ENCODE data around the gene RAD51B. TPM values are rescaled to one million over a fixed set of nuclear protein-coding genes. Genes with fewer than 3 reads are reported as not detected.

RAD51B gene
- total and polyA plus RNA-seq, 4 donors = 2.5 to 95.0 (median 9.6) TPM

DNA sequence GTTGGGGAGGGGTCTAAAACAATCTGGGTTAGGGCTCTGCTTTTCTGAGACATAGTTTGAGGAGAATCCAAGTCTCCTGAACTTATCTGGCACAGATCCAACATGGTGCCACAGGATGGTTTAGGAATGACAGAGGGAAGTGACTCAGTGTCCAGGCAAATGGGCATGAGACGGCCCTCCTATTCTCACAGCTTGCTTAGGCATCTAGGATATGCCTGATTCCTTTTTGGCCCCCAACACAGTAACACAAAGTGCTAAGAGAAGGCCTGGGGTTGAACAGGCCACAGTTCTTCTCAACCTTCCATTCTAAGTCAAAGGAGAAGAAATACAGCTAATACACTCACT is 855.6 kb downstream of the RAD51B start:
- Histone ChIP-seq H3K27me3 (ENCODE audit: control insufficient read depth in 3 of 3, insufficient read depth in 3 of 3, low read length in 2 of 3) (no peaks in the 10 kb centered on the region), H3K36me3 (ENCODE audit: control insufficient read depth in 4 of 4, insufficient read depth in 4 of 4, low read length in 4 of 4) (no peaks in the 10 kb centered on the region), H3K27ac (ENCODE audit: low read depth in 1 of 2, low read length in 1 of 2) (no peak overlapping the region), H3K9me3 (ENCODE audit: control insufficient read depth in 4 of 4, insufficient read depth in 3 of 4, low read length in 3 of 4) (peaks cover 0 to 4% (median 0%) of the 10 kb centered on the region in 4 donors), H3K4me3 (no peak overlapping the region), H3K4me1 (ENCODE audit: control insufficient read depth in 5 of 5, insufficient read depth in 5 of 5, low read length in 5 of 5) (peaks cover 4 to 25% (median 12%) of the 10 kb centered on the region in 5 donors), H3K9ac (ENCODE audit: insufficient read depth in 1 of 2, low read length in 2 of 2) (no peak overlapping the region)
- DNase-seq (no peak), ATAC-seq (ENCODE audit: insufficient read depth, low FRiP score) (no peak)
- 67 to 87% methylated on average over 1 of the region's 1 CpG for WGBS, 2 donors
- TF ChIP-seq, protein P1, sequence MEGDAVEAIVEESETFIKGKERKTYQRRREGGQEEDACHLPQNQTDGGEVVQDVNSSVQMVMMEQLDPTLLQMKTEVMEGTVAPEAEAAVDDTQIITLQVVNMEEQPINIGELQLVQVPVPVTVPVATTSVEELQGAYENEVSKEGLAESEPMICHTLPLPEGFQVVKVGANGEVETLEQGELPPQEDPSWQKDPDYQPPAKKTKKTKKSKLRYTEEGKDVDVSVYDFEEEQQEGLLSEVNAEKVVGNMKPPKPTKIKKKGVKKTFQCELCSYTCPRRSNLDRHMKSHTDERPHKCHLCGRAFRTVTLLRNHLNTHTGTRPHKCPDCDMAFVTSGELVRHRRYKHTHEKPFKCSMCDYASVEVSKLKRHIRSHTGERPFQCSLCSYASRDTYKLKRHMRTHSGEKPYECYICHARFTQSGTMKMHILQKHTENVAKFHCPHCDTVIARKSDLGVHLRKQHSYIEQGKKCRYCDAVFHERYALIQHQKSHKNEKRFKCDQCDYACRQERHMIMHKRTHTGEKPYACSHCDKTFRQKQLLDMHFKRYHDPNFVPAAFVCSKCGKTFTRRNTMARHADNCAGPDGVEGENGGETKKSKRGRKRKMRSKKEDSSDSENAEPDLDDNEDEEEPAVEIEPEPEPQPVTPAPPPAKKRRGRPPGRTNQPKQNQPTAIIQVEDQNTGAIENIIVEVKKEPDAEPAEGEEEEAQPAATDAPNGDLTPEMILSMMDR (IDR thresholded peaks at IDR 0.05; ENCODE audit: control extremely low read depth, extremely low read depth) = no peak

DNA sequence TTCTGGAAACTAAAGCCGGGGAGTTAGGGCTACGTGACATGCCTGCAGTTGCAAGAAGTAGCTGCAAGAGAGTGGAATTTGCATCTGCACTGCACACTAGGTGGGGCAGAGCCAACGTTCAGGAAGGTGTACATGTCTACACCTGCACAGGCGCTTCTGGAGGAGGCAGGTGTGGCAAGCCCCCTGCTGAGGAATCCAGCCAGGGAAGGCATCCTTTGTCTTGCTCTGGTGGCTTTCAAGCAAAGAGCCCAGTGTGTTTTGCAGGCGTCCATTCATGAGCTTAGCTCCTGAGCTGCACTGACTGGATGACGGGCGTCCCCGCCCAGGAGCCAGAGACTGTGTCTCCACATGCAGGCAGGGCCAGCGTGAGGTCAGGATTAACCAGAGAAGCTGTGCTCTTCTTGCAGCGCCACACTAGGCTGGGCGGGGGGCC is 856.9 kb downstream of the RAD51B start:
- no peak overlapping the region for H3K27ac ChIP-seq (ENCODE audit: low read depth in 1 of 2, low read length in 1 of 2)
- 87 to 94% methylated on average over 11 of the region's 11 CpGs for WGBS, 2 donors
- no peak for ATAC-seq (ENCODE audit: insufficient read depth, low FRiP score)

DNA sequence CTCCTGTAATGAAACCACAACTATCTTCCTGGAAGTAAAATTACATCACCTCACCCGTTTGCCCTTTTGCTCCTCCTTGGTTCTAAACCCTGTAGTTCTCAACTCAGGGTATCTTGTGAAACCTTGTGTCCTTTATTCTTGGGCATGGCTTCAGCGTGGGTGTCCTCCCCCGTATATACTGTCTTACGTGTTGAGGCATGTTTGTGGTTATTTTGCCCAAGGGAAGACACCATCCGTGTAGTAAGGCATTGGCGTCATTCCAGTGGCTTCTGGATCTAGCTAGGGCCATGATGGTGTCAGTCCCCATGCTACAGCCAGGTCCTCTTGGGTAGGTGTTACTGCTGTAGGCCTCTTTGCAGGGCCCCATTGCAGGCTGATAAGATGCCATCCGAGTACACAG is 857.9 kb downstream of the RAD51B start:
- Histone ChIP-seq H3K27ac (ENCODE audit: low read depth in 1 of 2, low read length in 1 of 2) (no peak overlapping the region), H3K9ac (ENCODE audit: insufficient read depth in 1 of 2, low read length in 2 of 2) (no peak overlapping the region), H3K36me3 (ENCODE audit: control insufficient read depth in 4 of 4, insufficient read depth in 4 of 4, low read length in 4 of 4) (no peaks in the 10 kb centered on the region), H3K27me3 (ENCODE audit: control insufficient read depth in 3 of 3, insufficient read depth in 3 of 3, low read length in 2 of 3) (no peaks in the 10 kb centered on the region), H3K9me3 (ENCODE audit: control insufficient read depth in 4 of 4, insufficient read depth in 3 of 4, low read length in 3 of 4) (peaks cover 0 to 4% (median 0%) of the 10 kb centered on the region in 4 donors), H3K4me1 (ENCODE audit: control insufficient read depth in 5 of 5, insufficient read depth in 5 of 5, low read length in 5 of 5) (peaks cover 8 to 34% (median 24%) of the 10 kb centered on the region in 5 donors), H3K4me3 (no peak overlapping the region)
- 74 to 82% methylated on average over 7 of the region's 7 CpGs for WGBS, 2 donors
- ATAC-seq (ENCODE audit: insufficient read depth, low FRiP score) (no peak), DNase-seq (no peak)
- TF ChIP-seq, protein P1 (IDR thresholded peaks at IDR 0.05; ENCODE audit: control extremely low read depth, extremely low read depth) = no peak

More for the DNA sequence above, 856.9 kb downstream of the RAD51B start:
- H3K27me3 ChIP-seq (ENCODE audit: control insufficient read depth in 3 of 3, insufficient read depth in 3 of 3, low read length in 2 of 3) = no peaks in the 10 kb centered on the region
- no peak for DNase-seq
- peaks cover 6 to 25% (median 19%) of the 10 kb centered on the region in 5 donors for H3K4me1 ChIP-seq (ENCODE audit: control insufficient read depth in 5 of 5, insufficient read depth in 5 of 5, low read length in 5 of 5)
- peaks cover 0 to 4% (median 0%) of the 10 kb centered on the region in 4 donors for H3K9me3 ChIP-seq (ENCODE audit: control insufficient read depth in 4 of 4, insufficient read depth in 3 of 4, low read length in 3 of 4)
- H3K9ac ChIP-seq (ENCODE audit: insufficient read depth in 1 of 2, low read length in 2 of 2) = no peak overlapping the region
- TF ChIP-seq, protein P1 (IDR thresholded peaks at IDR 0.05; ENCODE audit: control extremely low read depth, extremely low read depth) = no peak
- H3K36me3 ChIP-seq (ENCODE audit: control insufficient read depth in 4 of 4, insufficient read depth in 4 of 4, low read length in 4 of 4) = no peaks in the 10 kb centered on the region
- no peak overlapping the region for H3K4me3 ChIP-seq

DNA sequence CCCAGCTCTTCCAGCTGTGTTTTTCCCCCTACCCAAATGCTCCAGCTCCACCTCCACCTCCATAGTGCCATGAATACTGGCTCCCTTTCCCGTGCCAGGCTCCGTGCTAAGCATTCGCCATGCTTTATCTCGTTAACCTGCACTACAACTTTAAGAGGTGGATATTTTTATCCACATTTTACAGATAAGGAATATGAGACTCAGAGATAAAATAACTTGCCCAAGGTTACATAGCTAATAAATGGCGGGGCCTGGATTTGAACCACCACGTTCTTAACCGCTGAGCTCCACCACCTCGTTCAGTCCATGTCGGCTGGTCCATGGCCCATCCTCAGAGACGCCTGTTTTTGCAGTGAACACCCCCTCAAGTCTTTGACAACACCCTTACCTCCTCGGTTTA is 858.3 kb downstream of the RAD51B start:
- no peak for DNase-seq
- no peak overlapping the region for H3K9ac ChIP-seq (ENCODE audit: insufficient read depth in 1 of 2, low read length in 2 of 2)
- H3K9me3 ChIP-seq (ENCODE audit: control insufficient read depth in 4 of 4, insufficient read depth in 3 of 4, low read length in 3 of 4) = peaks cover 0 to 4% (median 0%) of the 10 kb centered on the region in 4 donors
- peaks cover 6 to 34% (median 25%) of the 10 kb centered on the region in 5 donors for H3K4me1 ChIP-seq (ENCODE audit: control insufficient read depth in 5 of 5, insufficient read depth in 5 of 5, low read length in 5 of 5)
- no peaks in the 10 kb centered on the region for H3K36me3 ChIP-seq (ENCODE audit: control insufficient read depth in 4 of 4, insufficient read depth in 4 of 4, low read length in 4 of 4)
- ATAC-seq (ENCODE audit: insufficient read depth, low FRiP score) = no peak
- no peak overlapping the region for H3K27ac ChIP-seq (ENCODE audit: low read depth in 1 of 2, low read length in 1 of 2)
- TF ChIP-seq, protein P1 (IDR thresholded peaks at IDR 0.05; ENCODE audit: control extremely low read depth, extremely low read depth) = no peak
- 90 to 95% methylated on average over 11 of the region's 11 CpGs for WGBS, 2 donors
- no peaks in the 10 kb centered on the region for H3K27me3 ChIP-seq (ENCODE audit: control insufficient read depth in 3 of 3, insufficient read depth in 3 of 3, low read length in 2 of 3)
- no peak overlapping the region for H3K4me3 ChIP-seq
